Tibial artery (tissue), 4 donors: Measurements from ENCODE around the gene SPRYD4.
A peak's percentile ranks its signal among the peaks of the same experiment; 100 is the strongest.
"Not testable (repeated sequence)": the region's sequence is repeated elsewhere in the genome, so short reads cannot be mapped to it uniquely, and the experiment has no call there.

Source experiments
- DNase-seq, 2 donors: peaks; one replicate each; pipeline ENCODE4 v3.0.0-alpha.2; 2019
- H3K27ac ChIP-seq, 2 donors: fragments of 200-600 bp; sonication (generic) in 1 of 2; 1 replicate in 1 of 2; 2 replicates in 1 of 2; pipeline ENCODE4 v1.5.1; 2018 to 2019; ENCODE audit warnings: mild to moderate bottlenecking in 1 of 2
- H3K27me3 ChIP-seq, 2 donors: fragments of 200-600 bp; sonication (generic) in 1 of 2; one replicate each; pipeline versions ENCODE4 v1.5.1 to v1.6.0; 2016 to 2019
- H3K36me3 ChIP-seq, 3 donors: fragments of 200-600 bp; sonication (generic) in 2 of 3; one replicate each; pipeline ENCODE4 v1.5.1; 2016 to 2019; ENCODE audit warnings: mild to moderate bottlenecking in 2 of 3
- H3K4me1 ChIP-seq, 4 donors: fragments of 200-600 bp; sonication (generic) in 2 of 4; 1 replicate in 3 of 4; 2 replicates in 1 of 4; pipeline ENCODE4 v1.5.1; 2016 to 2019
- H3K4me3 ChIP-seq, 2 donors: fragments of 200-600 bp; sonication (generic) in 1 of 2; 1 replicate in 1 of 2; 2 replicates in 1 of 2; pipeline ENCODE4 v1.5.1; 2018 to 2019; ENCODE audit warnings: mild to moderate bottlenecking in 2 of 2
- H3K9me3 ChIP-seq, 3 donors: fragments of 200-600 bp; sonication (generic) in 1 of 3; one replicate each; pipeline ENCODE4 v1.5.1; 2016 to 2019
- CTCF ChIP-seq, 2 experiments: fragments of 200-600 bp in 1 of 2; fragments of 450-650 bp in 1 of 2; IDR thresholded peaks; one replicate each; pipeline ENCODE4 v1.5.1; 2017 to 2019; ENCODE audit warnings: antibody characterized with exemption in 2 of 2, mild to moderate bottlenecking in 1 of 2, moderate library complexity in 1 of 2
- intact Hi-C: fragments of 100-400 bp; cut with DNase I; formaldehyde crosslinking; loops from one replicate; pipeline ENCODE4 v1.15.0; 2023; ENCODE audit warnings: low total_unique reads

Gene SPRYD4

DNA sequence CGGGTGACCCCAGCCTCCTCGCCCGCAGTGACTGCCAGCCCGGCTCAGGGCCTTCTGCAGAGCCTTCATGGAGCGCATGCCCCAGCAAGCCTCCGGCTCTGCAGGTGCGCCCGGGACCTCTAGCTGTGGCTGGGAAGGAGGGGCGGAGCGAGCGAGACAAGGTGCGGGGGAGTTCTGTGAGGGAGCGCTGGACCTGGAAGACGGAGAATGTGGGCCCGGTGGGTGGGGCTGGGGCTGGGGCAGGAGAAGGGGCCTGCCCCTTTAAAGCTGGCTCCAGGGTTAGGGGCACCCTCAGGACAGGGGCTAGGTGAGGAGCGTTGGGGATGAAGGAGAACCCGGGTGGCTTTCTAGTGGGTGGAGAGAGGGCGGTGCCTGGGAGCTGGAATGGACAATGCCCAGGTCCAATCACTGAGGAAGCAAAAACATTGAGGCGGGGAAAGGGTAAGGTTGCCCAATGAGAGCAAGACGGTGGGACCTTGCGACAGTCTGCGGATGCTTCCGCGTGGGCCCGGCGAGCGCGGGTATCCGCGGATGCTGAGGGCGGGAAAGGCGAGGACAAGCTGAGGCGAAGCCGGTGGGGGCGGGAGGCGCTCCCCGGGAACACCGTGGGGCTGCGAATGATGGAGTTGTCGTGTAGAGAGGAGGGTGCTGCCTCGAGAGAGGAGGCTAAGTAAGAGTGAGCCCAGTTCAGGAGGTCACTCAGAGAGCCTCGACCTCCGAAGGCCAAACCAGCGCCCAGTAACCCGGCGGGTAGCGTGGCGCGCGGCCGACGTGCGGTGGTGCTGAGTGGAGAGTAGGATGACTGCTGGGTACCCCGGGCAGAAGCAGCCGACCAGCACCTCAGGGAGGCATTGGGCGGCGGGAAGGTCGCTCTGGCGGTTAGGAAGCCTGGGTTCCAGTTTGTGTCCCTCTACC lies 19.9 kb downstream of the SPRYD4 start, which contains the start of gene GLS2:
Gene GLS2, minus strand, starts transcription at position 121 of the 915 bp plus-strand sequence. Its CDS starts 43 bp downstream, at position 78.
- no peaks in the 10 kb centered on the region for H3K36me3 ChIP-seq
- peak within 1 kb of the TSS; percentile 60 to 64 for H3K4me3 ChIP-seq
- peak; percentile 76 to 83 for DNase-seq
- intact Hi-C loops = no loop called here
- no peaks in the 10 kb centered on the region for H3K9me3 ChIP-seq
- no peak for TF ChIP-seq CTCF (IDR thresholded peaks at IDR 0.05)
- peaks cover 0 to 16% (median 10%) of the 10 kb centered on the region in 4 donors for H3K4me1 ChIP-seq
- H3K27ac ChIP-seq = peak within 1 kb of the TSS in 1 of 2 donors; percentile 38
- peaks cover 0 to 3% of the 10 kb centered on the region in 2 donors for H3K27me3 ChIP-seq

- Histone ChIP-seq H3K9me3 (no peaks in the 10 kb centered on the region), H3K4me1 (peaks cover 0 to 16% (median 10%) of the 10 kb centered on the region in 4 donors), H3K27me3 (peaks cover 0 to 6% of the 10 kb centered on the region in 2 donors), H3K36me3 (no peaks in the 10 kb centered on the region), H3K27ac (no peak overlapping the region), H3K4me3 (no peak overlapping the region)
- intact Hi-C loops = no loop called here
- DNase-seq = no peak
- no peak for TF ChIP-seq CTCF (IDR thresholded peaks at IDR 0.05)
These were observed 22.0 kb downstream of the SPRYD4 start for GRCh38 chr12:56490360-56490759.

DNA sequence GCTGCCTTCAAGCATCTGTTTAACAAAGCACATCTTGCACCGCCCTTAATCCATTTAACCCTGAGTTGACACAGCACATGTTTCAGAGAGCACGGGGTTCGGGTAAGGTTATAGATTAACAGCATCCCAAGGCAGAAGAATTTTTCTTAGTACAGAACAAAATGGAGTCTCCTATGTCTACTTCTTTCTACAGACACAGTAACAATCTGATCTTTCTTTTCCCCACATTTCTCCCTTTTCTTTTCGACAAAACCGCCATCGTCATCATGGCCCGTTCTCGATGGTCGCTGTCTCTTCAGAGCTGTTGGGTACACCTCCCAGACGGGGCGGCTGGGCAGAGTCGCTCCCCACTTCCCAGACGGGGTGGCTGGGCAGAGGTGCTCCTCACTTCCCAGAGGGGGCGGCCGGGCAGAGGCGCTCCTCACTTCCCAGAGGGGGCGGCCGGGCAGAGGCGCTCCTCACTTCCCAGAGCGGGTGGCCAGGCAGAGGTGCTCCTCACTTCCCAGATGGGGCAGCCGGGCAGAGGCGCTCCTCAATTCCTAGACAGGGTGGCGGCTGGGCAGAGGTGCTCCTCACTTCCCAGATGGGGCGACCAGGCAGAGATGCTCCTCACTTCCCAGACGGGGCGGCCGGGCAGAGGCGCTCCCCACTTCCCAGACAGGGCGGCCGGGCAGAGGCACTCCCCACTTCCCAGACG lies 25.2 kb downstream of the SPRYD4 start:
- H3K36me3 ChIP-seq, H3K27me3 ChIP-seq, H3K4me1 ChIP-seq, DNase-seq, intact Hi-C loops, H3K4me3 ChIP-seq, H3K27ac ChIP-seq, H3K9me3 ChIP-seq: not testable (repeated sequence)

DNA sequence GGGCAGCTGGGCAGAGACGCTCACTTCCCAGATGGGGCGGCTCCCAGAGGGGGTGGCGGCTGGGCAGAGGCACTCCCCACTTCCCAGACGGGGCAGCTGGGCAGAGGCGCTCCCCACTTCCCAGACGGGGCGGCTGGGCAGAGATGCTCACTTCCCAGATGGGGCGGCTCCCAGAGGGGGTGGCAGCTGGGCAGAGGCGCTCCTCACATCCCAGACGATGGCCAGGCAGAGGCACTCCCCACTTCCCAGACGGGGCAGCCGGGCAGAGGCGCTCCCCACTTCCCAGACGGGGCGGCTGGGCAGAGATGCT lies 25.7 kb downstream of the SPRYD4 start:
- H3K9me3 ChIP-seq, DNase-seq, H3K36me3 ChIP-seq, H3K4me1 ChIP-seq, H3K4me3 ChIP-seq, H3K27ac ChIP-seq, H3K27me3 ChIP-seq, intact Hi-C loops: not testable (repeated sequence)

DNA sequence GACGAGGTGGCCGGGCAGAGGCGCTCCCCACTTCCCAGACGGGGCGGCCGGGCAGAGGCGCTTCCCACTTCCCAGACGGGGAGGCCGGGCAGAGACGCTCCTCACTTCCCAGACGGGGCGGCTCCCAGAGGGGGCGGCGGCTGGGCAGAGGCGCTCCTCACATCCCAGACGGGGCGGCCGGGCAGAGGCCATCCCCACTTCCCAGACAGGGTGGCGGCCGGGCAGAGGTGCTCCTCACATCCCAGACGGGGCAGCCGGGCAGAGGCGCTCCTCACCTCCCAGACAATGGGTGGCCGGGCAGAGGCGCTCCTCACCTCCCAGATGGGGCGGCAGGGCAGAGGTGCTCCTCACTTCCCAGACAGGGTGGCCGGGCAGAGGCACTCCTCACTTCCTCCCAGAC lies 26.1 kb downstream of the SPRYD4 start:
- H3K27me3 ChIP-seq, intact Hi-C loops, H3K4me3 ChIP-seq, H3K4me1 ChIP-seq, H3K36me3 ChIP-seq, H3K9me3 ChIP-seq, H3K27ac ChIP-seq, DNase-seq: not testable (repeated sequence)

- H3K27me3 ChIP-seq, H3K27ac ChIP-seq, intact Hi-C loops, H3K36me3 ChIP-seq, H3K9me3 ChIP-seq, H3K4me1 ChIP-seq: not testable (repeated sequence)
- peak overlapping the region; percentile 19 to 31 for H3K4me3 ChIP-seq
- peak; percentile 16 to 53 for TF ChIP-seq CTCF (IDR thresholded peaks at IDR 0.05)
- DNase-seq = peak; percentile 61 to 73
These were observed 28.3 kb downstream of the SPRYD4 start for GRCh38 chr12:56496704-56497103.

DNA sequence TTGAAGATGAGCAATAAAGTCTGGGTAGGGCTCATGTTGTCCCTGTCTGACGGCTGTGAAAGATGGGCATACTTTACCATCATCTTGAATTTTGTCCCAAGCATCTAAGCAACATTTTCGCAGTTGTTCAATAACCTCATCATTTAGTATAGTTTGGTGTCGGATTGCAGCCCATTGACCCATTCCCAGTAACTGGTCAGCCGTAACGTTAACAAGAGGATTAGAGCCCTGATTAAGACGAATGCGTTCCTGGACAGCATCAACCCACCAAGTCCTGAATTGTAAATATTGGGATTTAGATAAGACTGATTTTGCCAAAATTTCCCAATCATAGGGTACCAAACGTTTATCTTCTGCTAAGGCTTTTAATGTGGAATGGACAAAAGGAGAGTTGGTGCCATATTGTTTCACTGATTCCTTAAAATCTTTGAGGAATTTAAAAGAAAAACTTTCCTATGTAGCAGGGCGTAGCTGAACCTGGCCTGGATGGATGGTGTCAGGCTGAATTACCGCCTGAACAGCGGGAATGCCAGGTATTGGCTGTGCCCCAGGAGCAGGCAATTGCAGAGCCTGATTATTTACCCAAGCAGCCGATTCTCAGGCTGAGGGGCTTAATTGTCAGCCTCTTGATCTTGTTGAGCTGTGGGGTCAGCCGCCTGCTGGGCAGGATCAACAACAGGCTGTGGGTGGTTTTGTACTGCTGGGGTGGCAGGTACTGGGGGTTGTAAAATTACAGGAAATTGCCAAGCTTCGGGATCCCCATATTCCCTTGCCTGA lies 29.9 kb downstream of the SPRYD4 start:
- DNase-seq, H3K27ac ChIP-seq, H3K4me1 ChIP-seq, H3K4me3 ChIP-seq, H3K36me3 ChIP-seq, H3K9me3 ChIP-seq, intact Hi-C loops, H3K27me3 ChIP-seq: not testable (repeated sequence)

DNA sequence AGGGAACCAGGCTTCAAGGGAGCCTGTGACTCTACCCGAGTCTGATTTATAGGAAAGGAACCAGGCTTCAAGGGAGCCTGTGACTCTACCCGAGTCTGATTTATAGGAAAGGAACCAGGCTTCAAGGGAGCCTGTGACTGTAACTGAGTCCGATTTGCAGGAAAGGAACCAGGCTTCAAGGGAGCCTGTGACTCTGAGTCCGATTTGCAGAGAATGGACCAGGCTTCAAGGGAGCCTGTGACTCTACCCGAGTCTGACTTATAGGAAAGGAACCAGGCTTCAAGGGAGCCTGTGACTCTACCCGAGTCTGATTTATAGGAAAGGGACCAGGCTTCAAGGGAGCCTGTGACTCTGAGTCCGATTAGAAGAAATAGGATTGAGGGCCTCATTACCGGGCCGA lies 31.1 kb downstream of the SPRYD4 start:
- H3K36me3 ChIP-seq, H3K27me3 ChIP-seq, H3K27ac ChIP-seq, H3K9me3 ChIP-seq, H3K4me1 ChIP-seq, intact Hi-C loops, H3K4me3 ChIP-seq, DNase-seq: not testable (repeated sequence)

- H3K4me1 ChIP-seq, H3K36me3 ChIP-seq, H3K27me3 ChIP-seq, DNase-seq, H3K9me3 ChIP-seq, intact Hi-C loops, H3K4me3 ChIP-seq, H3K27ac ChIP-seq: not testable (repeated sequence)
These were observed 31.5 kb downstream of the SPRYD4 start for GRCh38 chr12:56499879-56500278.
